ENCODE measurements around the gene PPP1R16B. TPM values are rescaled to one million over a fixed set of nuclear protein-coding genes. Genes with fewer than 3 reads are reported as not detected.

The PPP1R16B gene
- total RNA-seq, 1 donor from 2014 or later, result 46.9 TPM

DNA sequence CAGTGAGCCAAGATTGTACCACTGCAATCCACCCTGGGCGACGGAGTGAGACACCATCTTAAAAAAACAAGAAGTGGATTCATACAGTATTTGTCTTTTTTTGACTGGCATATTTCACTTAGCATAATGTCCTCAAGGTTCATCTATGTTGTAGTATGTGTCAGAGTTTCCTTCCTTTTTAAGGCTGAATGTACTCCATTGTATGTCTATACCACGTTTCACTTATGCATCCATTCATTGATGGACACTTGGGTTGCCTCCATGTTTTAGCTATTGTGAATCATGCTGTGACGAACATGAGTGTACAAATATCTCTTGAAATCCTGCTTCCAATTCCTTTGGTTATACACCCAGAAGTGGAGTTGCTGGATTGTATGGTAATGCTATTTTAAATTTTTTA is 91.8 kb downstream of the PPP1R16B start:
- no peak overlapping the region for H3K27ac Mint-ChIP-seq (ENCODE audit: unreplicated experiment)
- H3K36me3 Mint-ChIP-seq (ENCODE audit: low read depth, unreplicated experiment), result peaks cover 43% of the 10 kb centered on the region
- TF ChIP-seq, protein P1, sequence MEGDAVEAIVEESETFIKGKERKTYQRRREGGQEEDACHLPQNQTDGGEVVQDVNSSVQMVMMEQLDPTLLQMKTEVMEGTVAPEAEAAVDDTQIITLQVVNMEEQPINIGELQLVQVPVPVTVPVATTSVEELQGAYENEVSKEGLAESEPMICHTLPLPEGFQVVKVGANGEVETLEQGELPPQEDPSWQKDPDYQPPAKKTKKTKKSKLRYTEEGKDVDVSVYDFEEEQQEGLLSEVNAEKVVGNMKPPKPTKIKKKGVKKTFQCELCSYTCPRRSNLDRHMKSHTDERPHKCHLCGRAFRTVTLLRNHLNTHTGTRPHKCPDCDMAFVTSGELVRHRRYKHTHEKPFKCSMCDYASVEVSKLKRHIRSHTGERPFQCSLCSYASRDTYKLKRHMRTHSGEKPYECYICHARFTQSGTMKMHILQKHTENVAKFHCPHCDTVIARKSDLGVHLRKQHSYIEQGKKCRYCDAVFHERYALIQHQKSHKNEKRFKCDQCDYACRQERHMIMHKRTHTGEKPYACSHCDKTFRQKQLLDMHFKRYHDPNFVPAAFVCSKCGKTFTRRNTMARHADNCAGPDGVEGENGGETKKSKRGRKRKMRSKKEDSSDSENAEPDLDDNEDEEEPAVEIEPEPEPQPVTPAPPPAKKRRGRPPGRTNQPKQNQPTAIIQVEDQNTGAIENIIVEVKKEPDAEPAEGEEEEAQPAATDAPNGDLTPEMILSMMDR (IDR thresholded peaks at IDR 0.05; ENCODE audit: unreplicated experiment), result no peak
- peak overlapping the region; percentile 22 for H3K4me3 Mint-ChIP-seq (ENCODE audit: unreplicated experiment)
- DNase-seq (ENCODE audit: low spot score), result no peak
- H3K27me3 Mint-ChIP-seq (ENCODE audit: unreplicated experiment), result peaks cover 9% of the 10 kb centered on the region
- peaks cover 17% of the 10 kb centered on the region for H3K4me1 Mint-ChIP-seq (ENCODE audit: unreplicated experiment)
- no peaks in the 10 kb centered on the region for H3K9me3 Mint-ChIP-seq (ENCODE audit: unreplicated experiment)

- H3K27me3 Mint-ChIP-seq (ENCODE audit: unreplicated experiment), result peaks cover 8% of the 10 kb centered on the region
- no peak overlapping the region for H3K27ac Mint-ChIP-seq (ENCODE audit: unreplicated experiment)
- no peaks in the 10 kb centered on the region for H3K9me3 Mint-ChIP-seq (ENCODE audit: unreplicated experiment)
- no peak for DNase-seq (ENCODE audit: low spot score)
- H3K4me1 Mint-ChIP-seq (ENCODE audit: unreplicated experiment), result no peaks in the 10 kb centered on the region
- TF ChIP-seq, protein P1 (IDR thresholded peaks at IDR 0.05; ENCODE audit: unreplicated experiment), result no peak
- no peak overlapping the region for H3K4me3 Mint-ChIP-seq (ENCODE audit: unreplicated experiment)
- H3K36me3 Mint-ChIP-seq (ENCODE audit: low read depth, unreplicated experiment), result peaks cover 64% of the 10 kb centered on the region
These were observed 95.1 kb downstream of the PPP1R16B start for GRCh38 chr20:38900606-38901005.

GRCh38 chr20:38902601-38903000 is 97.1 kb downstream of the PPP1R16B start:
- DNase-seq (ENCODE audit: low spot score), result no peak
- TF ChIP-seq, protein P1 (IDR thresholded peaks at IDR 0.05; ENCODE audit: unreplicated experiment), result no peak
- Mint-ChIP-seq H3K36me3 (ENCODE audit: low read depth, unreplicated experiment) (peaks cover 70% of the 10 kb centered on the region), H3K27ac (ENCODE audit: unreplicated experiment) (no peak overlapping the region), H3K27me3 (ENCODE audit: unreplicated experiment) (peaks cover 4% of the 10 kb centered on the region), H3K9me3 (ENCODE audit: unreplicated experiment) (no peaks in the 10 kb centered on the region), H3K4me1 (ENCODE audit: unreplicated experiment) (no peaks in the 10 kb centered on the region), H3K4me3 (ENCODE audit: unreplicated experiment) (no peak overlapping the region)

GRCh38 chr20:38903335-38903734 is 97.8 kb downstream of the PPP1R16B start:
- TF ChIP-seq, protein P1 (IDR thresholded peaks at IDR 0.05; ENCODE audit: unreplicated experiment), result no peak
- no peak for DNase-seq (ENCODE audit: low spot score)
- peaks cover 4% of the 10 kb centered on the region for H3K27me3 Mint-ChIP-seq (ENCODE audit: unreplicated experiment)
- no peaks in the 10 kb centered on the region for H3K4me1 Mint-ChIP-seq (ENCODE audit: unreplicated experiment)
- no peaks in the 10 kb centered on the region for H3K9me3 Mint-ChIP-seq (ENCODE audit: unreplicated experiment)
- peaks cover 72% of the 10 kb centered on the region for H3K36me3 Mint-ChIP-seq (ENCODE audit: low read depth, unreplicated experiment)
- peak overlapping the region; percentile 82 for H3K4me3 Mint-ChIP-seq (ENCODE audit: unreplicated experiment)
- no peak overlapping the region for H3K27ac Mint-ChIP-seq (ENCODE audit: unreplicated experiment)

- no peaks in the 10 kb centered on the region for H3K4me1 Mint-ChIP-seq (ENCODE audit: unreplicated experiment)
- H3K27ac Mint-ChIP-seq (ENCODE audit: unreplicated experiment), result no peak overlapping the region
- H3K4me3 Mint-ChIP-seq (ENCODE audit: unreplicated experiment), result peak overlapping the region; percentile 38
- H3K36me3 Mint-ChIP-seq (ENCODE audit: low read depth, unreplicated experiment), result peaks cover 72% of the 10 kb centered on the region
- no peak for DNase-seq (ENCODE audit: low spot score)
- no peaks in the 10 kb centered on the region for H3K9me3 Mint-ChIP-seq (ENCODE audit: unreplicated experiment)
- peaks cover 4% of the 10 kb centered on the region for H3K27me3 Mint-ChIP-seq (ENCODE audit: unreplicated experiment)
- TF ChIP-seq, protein P1 (IDR thresholded peaks at IDR 0.05; ENCODE audit: unreplicated experiment), result no peak
These were observed 99.9 kb downstream of the PPP1R16B start for GRCh38 chr20:38905375-38905774.
